Panc1 (cell line): ENCODE results near the gene MICAL2.

Experiments
- CTCF ChIP-seq: fragments of 450-650 bp; IDR thresholded peaks from 2 replicates; pipeline ENCODE4 v1.5.1; 2017; ENCODE audit warnings: mild to moderate bottlenecking
- REST ChIP-seq, 2 experiments: IDR thresholded peaks; 2 replicates each; pipeline ENCODE4 v1.6.1; 2011 to 2012; ENCODE audit warnings: low read depth in 2 of 2, control low read depth in 1 of 2, low read length in 1 of 2, mild to moderate bottlenecking in 1 of 2, moderate library complexity in 1 of 2; ENCODE audit not compliant: insufficient read depth in 1 of 2

- TF ChIP-seq REST (IDR thresholded peaks at IDR 0.05; ENCODE audit: insufficient read depth in 1 of 2, low read depth in 2 of 2, low read length in 1 of 2) (no peak), CTCF (no peak)
Observed at GRCh38 chr11:12193515-12194336, 83.3 kb downstream of the MICAL2 start.
